SKM-1 (cell line): ENCODE results near the gene GLIPR2.
"Not testable (repeated sequence)": the region's sequence is repeated elsewhere in the genome, so short reads cannot be mapped to it uniquely, and the experiment has no call there.

Experiments used
- DNase-seq: peaks from one replicate; lab custom pipeline; 2025; ENCODE audit not compliant: unreplicated experiment; lab: John Stamatoyannopoulos, UW

Gene GLIPR2

GRCh38 chr9:36142510-36143244, 6.1 kb downstream of the GLIPR2 start:
- DNase-seq: peak; percentile 19

GRCh38 chr9:36143245-36143641, 6.7 kb downstream of the GLIPR2 start:
- no peak for DNase-seq

GRCh38 chr9:36144309-36145232, 8.0 kb downstream of the GLIPR2 start:
- peak; percentile 34 for DNase-seq

- no peak for DNase-seq
These were observed 9.4 kb downstream of the GLIPR2 start for GRCh38 chr9:36145970-36146369.

GRCh38 chr9:36146651-36147050, 10.1 kb downstream of the GLIPR2 start:
- no peak for DNase-seq

GRCh38 chr9:36147441-36148175, 11.1 kb downstream of the GLIPR2 start:
- DNase-seq: no peak

GRCh38 chr9:36148311-36149051, 11.9 kb downstream of the GLIPR2 start:
- no peak for DNase-seq

- DNase-seq: no peak
These were observed 12.7 kb downstream of the GLIPR2 start for GRCh38 chr9:36149197-36149596.

- DNase-seq: peak; percentile 66
These were observed 14.2 kb downstream of the GLIPR2 start for GRCh38 chr9:36150574-36151315.

GRCh38 chr9:36151316-36152210, 15.0 kb downstream of the GLIPR2 start:
- peak; percentile 83 for DNase-seq

- DNase-seq: no peak
These were observed 16.4 kb downstream of the GLIPR2 start for GRCh38 chr9:36152741-36153438.

GRCh38 chr9:36153746-36154145, 17.2 kb downstream of the GLIPR2 start:
- no peak for DNase-seq

GRCh38 chr9:36154331-36154952, 17.9 kb downstream of the GLIPR2 start:
- DNase-seq: no peak

- no peak for DNase-seq
These were observed 19.6 kb downstream of the GLIPR2 start for GRCh38 chr9:36156116-36156515.

- no peak for DNase-seq
These were observed 21.6 kb downstream of the GLIPR2 start for GRCh38 chr9:36158122-36158521.

GRCh38 chr9:36158917-36159316, 22.4 kb downstream of the GLIPR2 start:
- no peak for DNase-seq

GRCh38 chr9:36159509-36159908, 23.0 kb downstream of the GLIPR2 start:
- not testable (repeated sequence) for DNase-seq

- not testable (repeated sequence) for DNase-seq
These were observed 23.6 kb downstream of the GLIPR2 start for GRCh38 chr9:36160126-36160525.
